Measurements from ENCODE around the gene GRAP2.
"Not testable (repeated sequence)": the region's sequence is repeated elsewhere in the genome, so short reads cannot be mapped to it uniquely, and the experiment has no call there.

GRAP2 gene

DNA sequence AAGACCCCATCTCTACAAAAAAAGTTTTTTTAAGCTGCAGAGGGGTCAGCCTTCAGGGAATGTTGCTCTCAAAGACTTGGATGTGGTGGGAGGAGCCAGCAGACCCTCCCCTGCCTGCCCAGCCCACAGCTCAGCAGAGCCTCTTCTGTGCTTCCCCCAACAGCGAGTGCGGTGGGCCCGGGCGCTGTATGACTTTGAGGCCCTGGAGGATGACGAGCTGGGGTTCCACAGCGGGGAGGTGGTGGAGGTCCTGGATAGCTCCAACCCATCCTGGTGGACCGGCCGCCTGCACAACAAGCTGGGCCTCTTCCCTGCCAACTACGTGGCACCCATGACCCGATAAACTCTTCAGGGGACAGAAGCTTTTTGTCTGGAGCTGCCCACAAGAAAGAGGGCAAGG, 69.9 kb downstream of the GRAP2 start:
- no peak for DNase-seq

DNA sequence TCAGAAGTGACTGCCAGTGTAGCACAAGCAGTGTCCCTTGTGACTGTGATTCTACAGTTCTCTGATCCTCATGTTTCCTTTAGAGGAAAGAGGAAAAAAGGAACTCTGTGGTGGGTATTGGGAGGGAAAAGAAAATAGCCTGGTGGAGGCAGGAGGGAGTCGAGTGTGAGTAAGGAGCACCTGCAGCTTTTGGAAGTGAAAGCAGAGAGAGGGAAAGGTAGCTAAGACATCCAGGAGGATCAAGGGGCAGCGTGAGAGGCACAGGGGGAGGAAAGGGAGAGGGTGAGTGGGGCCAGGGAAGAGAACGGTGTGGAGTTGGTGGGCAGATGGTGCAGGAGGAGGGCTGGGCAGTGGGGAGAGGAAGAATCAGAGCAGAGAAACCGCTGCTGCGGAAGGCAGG, 71.8 kb downstream of the GRAP2 start:
- no peak for DNase-seq

DNA sequence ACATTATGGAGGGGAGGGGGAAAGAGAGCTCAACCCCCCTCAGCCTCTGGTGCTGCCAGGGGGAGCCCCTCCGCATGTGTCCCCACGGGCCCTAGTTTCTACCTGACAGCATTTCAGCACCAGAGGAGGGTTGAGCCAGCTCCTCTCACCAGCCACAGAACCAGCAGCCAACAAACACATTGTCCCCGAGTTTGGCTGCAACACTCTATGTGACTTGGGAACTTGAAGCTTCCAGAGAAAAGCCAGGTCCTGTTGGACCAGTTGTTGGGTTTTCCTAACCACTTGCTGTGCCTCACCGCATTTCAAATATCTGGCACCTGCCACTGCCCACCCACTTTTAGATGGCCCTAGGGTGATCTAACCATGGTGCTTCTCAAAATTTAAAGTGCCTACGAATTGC, 72.8 kb downstream of the GRAP2 start:
- no peak for DNase-seq

DNA sequence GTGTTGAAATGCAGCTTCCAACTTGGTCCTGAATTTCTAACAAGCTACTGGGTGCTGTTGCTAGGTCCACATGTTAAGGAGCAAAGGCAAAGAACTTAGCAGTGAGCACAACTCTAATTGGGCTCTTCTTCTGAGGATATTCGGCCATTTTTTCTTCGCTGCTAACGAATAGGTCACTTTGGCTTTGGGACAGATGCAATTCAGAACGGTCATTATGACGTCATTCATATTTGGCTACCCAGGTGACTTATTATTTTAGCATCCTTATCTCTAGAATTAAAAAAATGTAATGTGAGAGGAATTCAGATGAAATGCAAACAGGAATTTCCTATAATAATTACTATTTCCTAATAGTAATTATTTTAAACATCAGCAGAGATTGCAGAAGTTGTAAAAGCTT, 73.2 kb downstream of the GRAP2 start:
- DNase-seq = no peak

DNA sequence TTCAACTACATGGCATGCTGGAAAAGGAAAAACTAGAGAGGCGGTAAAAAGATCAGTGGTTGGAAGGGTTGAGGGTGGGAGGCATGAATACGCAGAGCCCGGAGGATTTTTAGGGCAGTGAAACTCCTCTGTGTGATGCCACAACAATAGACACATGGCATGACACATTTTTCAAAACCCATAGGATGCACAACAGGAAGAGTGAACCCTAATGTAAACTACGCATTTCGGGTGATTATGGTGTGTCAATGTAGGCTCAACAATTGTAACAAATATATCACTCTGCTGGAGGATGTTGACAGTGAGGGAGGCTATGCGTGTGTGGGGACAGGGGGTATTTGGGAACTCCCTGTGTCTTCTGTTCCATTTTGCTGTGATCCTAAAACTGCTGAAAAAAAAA, 78.2 kb downstream of the GRAP2 start:
- DNase-seq = no peak

DNA sequence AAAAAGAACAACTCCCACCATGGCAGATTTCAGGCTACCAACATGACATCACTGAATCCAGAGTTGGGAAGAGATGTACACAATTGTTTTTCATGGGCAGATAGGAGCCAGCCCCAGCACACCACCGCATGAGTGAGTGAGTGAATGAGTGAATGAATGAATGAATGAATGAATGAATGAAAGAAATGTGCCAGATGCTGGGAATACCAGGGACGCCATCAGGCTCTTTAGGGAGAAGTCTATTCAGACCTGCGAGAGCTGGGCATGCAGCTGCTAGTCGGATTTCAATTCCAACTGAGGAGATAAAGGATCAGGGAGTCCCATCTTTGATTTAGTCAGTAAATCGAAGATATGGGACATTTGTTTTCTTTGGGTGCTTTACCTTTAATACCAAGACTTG, 78.6 kb downstream of the GRAP2 start:
- DNase-seq = no peak

DNA sequence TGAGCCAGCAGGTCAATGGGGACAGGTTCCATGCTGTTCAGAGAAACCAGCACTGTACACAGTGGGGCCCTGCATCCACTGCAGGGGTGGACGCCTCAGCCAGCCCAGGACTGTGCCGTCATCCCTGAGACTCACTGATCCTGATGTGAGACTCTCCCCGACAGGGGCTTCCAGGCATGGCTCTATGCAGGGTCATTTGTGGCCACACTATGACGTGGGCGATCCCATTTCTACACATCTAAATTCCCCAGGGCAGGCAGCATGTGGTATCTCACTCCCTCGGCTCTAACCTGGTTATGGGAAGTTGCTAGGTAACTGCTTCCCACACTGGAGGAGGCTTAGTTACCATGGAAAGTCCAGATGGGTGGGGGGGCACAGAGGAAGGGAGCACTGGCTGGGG, 79.7 kb downstream of the GRAP2 start:
- no peak for DNase-seq

DNA sequence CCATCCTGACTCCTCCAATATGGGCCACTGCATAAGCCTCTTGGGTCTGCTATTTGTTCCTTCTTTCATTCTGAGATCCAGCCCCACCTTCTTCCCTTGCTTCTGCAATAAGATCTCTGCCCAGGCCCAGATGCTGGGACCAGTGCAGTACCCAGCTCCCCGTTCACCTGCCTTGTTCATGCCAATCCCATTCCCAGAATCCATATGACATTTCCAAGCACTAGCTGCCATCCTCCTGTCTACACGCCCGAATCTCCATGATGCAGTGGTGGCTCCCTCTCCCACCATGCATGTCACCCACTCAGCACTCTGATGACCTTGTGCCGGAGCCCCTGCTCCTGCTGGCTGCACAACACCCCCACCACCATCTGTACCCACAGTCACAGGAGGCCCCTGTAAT, 82.5 kb downstream of the GRAP2 start:
- DNase-seq = no peak

DNA sequence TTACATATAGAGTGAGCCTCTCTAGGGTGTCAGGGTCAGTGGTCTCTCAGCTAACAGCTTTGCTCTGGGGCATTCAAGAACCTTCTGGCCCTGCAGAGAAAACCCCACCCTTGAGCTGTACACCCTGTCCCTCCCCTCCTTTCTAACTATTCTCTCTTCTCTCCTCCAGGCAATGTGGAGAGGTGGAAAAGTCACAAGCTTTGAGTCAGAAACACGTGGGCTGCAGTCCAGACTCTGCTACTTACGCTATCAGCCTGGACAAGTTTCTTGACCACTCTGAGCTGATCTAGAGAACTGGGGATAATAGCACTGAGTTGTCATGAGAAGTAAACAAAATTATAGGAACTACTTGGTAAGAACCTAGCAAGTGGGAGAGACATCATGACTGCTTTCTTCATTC, 83.1 kb downstream of the GRAP2 start:
- no peak for DNase-seq

DNA sequence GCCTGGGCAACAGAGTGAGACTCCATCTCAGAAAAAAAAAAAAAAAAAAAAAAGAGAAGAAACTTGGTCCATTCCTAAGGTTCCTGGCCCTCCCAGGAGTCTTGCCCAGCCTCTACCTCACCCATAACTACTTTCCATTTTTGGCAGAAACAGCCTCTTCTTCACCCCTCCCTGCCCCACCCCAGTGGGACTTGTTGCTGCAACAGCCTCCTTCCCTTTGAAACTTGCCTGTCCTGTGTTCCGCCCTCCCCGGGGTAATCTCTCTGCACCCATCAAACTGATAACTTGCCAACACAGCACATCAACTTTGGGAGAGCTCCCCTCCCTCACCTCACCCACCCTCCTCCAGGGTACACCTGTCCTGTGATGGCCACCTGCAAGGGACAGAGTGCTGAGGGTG, 83.9 kb downstream of the GRAP2 start:
- no peak for DNase-seq

DNA sequence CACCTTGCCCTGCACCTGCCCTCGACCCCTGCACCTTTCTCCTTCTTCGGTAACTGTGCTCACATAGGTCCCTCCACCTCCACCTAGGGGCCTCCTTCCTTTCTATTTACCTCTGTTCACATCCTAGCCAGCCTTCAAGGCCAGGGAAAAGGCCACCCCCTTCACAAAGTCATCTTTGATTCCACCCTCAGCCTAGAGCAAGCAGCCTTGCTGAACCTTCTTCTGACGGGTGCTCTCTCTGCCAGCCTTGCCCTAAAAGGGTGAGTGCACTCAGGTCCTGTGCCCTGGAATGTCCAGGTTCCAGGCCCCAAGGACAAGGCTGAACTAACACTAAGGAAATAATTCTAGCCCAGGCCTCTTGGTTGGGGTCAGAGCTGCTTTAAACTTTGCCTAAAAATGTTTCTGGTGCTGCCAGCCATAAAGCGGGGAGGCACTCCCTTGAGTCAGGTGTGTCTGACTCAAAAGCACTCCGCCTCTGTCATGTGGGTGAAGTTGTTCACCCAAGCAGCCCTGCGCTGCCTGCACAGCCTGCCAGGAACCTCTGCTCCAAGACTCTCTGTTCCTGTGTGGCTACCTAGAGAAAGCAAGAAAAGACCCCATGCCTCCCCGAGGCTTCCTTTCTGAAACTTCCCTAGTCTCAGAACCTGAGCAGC, 84.6 kb downstream of the GRAP2 start:
- no peak for DNase-seq

DNA sequence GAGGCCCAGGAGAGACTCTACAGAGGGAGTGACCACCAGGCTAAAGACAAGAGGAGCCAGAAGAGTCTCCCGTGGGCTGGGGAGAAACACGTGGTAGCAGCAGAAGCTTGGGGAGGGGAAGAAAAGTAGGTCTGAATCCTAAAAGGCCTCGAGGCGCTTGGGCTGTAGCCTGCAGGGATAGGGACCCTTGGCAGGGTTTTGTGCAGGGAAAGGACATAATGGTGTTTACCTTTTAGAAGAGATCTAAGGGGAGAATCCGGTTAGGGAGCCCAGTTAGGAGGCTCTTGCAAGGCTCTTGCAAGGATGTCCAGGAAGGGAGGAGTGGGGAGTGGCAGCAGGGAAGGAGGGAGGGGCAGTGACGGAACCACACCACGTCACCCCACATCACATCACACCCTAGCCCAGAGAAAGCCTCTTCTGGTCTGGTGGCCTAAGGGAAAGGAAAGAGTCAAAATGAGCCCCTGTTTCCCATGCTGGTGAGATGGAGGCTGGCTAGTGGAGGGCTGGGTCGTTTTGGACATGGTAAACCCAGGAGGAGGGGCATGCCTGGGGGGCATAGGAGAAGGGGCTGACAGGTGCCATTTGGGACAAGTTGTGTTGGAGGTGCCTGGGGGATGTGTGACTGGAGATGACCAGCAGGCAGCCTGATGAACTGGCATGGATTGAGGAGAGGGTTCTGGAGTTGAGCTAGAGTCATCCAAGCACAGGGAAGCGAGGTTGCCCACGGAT, 87.7 kb downstream of the GRAP2 start:
- DNase-seq = no peak

DNA sequence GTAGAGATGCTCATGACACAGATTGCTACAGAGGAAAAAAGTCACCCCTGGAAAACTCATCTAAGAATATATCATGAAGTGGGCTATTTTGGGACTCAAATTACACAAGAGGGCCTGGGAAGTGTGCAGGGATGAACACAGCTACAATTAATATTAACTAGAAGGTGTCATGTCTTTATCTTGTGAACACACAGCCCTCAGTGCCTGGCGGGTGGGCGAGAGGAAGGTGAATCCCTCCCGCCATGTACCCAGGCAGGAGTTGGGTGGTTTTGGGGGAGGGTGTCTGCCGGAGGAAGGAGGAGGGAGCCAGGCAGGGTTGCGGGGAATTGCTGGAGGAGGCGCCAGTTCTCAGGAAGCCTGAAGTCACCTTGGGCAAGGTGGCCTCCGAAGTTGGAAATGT, 88.7 kb downstream of the GRAP2 start:
- no peak for DNase-seq

DNA sequence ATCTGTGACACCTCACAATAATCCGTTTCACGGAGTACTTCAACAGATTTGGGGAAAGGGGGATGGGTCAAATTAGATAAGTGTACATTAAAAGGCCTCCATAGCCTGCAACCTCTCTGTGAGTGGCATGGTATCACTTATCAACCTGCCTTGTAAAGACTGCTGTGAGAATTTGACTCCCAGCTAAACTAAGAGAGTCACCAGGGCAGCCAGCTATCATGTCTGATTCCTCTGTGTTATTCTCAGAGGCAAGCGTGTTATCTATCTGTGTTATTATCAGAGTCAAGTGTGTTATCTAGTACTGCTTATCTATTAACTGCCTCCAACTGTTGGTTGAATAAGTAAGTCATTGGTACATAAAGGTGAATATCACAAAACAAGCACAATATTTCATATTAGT, 89.8 kb downstream of the GRAP2 start:
- no peak for DNase-seq

DNA sequence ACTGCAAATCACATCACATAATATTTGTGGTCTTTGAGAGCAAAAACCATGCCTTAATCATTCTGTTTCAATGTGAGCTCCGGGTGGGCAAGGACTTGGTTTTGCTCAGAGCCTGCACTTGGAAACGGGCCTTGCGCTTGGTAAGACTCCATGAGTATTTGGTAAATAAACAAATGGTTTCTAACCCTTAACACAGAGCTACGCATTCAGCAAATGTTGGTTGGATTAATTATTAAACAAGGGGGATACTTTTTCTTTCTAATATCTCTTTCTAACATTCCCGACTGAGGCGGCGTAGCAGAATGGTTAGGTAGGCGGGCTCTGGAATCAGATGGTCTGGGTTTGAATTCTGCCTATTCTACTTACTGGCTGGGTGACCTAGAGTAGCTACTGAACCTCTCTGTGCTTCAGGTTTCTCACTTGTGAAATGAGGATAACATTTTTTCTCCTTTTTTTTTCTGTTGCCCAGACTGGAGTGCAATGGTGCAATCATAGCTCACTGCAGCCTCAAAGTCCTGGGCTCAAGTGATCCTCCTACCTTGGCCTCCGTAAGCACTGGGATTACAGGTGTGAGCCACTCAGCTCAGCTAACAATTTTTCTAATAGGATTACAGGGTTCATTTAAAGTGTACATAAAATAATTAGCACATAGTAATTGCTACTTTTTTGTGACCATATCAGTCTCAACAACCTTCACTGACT, 90.4 kb downstream of the GRAP2 start:
- no peak for DNase-seq

DNA sequence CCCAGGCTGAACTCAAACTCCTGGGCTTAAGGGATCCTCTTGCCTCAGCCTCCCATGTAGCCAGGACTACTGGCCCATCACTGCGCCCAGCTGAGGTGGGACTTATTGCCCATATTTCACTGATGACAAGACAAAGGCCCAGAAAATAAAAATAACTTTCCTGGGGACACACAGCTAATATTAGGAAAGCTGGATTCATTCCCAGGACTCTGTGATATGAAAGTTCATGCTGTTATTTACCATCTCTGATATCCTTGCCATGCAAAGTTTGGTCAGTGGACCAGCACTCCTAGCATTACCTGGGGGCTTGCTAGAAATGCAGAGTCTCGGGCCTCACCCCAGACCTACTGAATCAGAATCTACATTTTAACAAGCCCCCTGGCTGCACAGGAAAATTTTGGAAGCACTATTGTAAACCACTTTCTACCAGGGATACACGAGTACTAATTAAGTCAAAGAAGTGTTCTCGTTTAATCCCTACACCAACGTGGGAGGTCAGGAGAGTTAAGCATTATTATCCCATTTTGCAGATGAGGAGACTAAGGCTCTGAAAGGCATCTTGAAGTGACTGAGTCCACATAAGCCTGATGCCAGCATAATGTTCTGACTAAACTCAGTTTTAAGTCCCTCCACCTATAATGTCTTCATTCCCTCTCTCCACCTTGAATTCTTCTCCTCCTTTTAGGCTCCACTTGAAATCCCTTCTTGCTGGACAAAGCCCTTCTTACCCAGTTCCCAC, 91.4 kb downstream of the GRAP2 start:
- DNase-seq = no peak

DNA sequence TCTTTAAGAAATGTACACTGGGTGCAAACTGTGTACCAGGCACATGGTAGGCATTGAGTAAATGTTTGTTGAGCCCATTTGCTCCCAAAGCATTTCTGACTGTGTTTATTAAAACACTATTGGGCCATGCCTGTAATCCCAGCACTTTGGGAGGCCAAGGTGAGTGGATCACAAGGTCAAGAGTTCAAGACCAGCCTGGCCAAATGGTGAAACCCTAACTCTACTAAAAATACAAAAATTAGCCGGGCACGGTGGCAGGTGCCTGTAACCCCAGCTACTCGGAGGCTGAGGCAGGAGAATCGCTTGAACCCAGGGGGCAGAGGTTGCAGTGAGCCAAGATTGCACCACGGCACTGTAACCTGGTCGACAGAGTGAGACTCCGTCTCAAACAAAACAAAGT, 92.0 kb downstream of the GRAP2 start:
- DNase-seq = not testable (repeated sequence)

DNA sequence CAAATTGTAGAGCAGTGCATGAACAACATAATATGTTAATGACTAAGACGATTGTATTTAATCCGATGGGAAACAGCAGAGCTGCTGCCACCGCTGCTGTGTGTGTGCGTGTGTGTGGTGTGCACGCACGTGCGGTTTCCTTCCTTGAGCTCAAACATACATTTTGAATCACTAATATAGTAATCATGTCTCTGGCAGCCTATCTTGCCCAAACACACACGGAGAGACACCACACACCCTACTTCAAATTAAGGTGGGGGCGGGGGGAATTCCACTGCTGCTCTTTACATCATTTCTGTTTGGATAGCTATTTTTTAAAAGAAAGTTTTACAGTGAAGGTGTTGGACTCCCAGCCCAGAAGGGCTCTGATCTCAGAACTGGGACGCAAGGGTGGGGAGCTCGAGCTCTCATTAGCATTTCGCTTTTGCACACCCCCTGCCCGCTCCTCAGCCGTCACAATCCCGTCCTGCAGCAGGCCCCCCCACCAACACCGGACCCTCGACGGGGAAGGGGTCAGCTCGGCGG, 93.2 kb downstream of the GRAP2 start:
- peak; percentile 78 for DNase-seq

DNA sequence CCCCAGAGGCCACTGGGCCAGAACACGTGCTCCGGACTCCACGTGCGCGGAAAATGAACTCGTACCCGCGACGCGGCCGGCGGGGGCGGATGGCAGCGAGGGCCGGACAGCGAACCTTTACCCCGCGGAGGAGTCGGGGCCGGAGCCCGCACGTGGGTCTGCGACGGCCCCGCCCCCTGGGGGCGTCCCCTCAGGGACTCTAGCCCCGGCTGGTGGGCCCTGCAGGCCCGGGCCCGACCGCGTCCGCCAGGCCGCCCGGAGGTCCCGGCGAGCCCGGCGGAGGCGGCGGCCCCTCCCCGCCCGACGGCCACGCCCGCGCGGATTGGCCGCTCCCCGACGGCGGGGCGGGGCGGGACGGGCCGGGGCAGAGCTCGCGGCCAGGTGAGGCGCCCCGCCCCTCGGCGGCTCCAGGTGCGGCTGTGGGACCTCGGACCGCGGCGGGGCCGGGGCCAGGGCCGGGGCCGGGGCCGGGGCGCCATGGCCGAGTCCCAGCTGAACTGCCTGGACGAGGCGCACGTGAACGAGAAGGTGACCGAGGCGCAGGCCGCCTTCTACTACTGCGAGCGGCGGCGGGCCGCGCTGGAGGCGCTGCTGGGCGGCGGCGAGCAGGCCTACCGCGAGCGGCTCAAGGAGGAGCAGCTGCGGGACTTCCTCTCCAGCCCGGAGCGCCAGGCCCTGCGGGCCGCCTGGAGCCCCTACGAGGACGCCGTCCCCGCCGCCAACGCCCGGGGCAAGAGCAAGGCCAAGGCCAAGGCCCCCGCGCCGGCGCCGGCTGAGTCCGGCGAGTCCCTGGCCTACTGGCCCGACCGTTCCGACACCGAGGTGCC, 93.9 kb downstream of the GRAP2 start, which contains the start of gene FAM83F:
Gene FAM83F, plus strand, starts transcription at position 389 of the 827 bp plus-strand sequence. Its CDS starts 89 bp downstream, at position 478.
- DNase-seq = peak; percentile 73

DNA sequence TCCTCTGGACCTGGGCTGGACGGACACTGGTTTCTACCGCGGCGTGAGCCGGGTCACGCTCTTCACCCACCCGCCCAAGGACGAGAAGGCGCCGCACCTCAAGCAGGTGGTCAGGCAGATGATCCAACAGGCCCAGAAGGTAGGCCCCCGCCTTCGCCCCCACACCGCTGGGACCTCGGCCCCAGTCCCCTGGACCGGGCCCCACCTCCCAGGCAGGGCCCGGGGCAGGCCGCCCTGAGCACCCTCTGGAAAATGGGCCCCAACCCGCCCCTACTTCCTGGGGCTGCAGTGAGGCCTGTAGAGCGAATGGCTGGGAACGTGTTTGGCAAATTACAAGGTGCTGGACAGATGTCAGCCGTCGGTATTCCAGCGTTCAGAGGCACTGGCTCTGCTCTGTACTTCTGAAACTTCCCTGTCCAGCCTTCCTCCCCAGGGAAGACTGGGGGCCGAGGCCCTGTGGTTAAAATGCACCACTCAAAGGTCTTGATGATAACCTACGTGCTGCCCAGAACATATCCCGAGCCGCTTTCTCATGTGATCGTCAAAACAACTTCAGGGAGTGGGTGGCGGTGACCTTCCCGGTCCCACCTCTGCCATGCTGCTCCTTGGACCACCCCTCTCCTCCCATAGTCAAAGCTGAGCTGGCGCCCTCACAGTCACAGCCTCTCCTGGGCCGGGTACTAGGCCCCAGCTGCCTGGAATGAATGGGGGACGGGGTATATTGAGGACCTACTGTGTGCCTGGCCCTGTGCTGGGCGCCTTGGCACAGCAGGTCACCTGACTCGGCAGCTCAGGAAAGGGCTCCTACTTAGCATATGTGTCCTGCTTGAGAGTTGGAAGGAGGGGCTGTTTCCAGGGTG, 94.7 kb downstream of the GRAP2 start:
- no peak for DNase-seq

DNA sequence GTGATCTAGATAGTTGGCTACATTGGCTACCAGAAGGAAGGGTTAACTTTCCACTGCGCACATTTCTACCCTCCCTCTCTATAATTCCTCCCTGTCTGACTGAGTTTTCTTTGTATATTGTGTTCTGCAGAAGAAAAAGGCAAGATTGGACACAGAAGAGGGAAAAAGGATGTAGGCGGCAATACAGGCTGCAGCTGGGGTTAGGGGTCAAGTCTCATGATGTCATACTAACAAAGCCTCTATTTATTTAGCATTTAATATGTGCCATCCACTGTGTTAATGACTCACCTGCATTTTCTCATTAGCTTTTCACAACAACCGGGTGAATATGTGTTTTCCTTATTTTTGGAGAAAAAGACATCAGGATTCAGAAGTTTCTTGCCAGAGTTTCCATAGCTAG, 95.8 kb downstream of the GRAP2 start:
- no peak for DNase-seq
